ENCODE data around the gene BBS4.
"Not testable (repeated sequence)": the region's sequence is repeated elsewhere in the genome, so short reads cannot be mapped to it uniquely, and the experiment has no call there.

The BBS4 gene

GRCh38 chr15:72685925-72686794 lies at the start of gene BBS4, which contains the start of gene HIGD2B:
TSS of gene BBS4 (plus strand) at chr15:72686207. CDS start at chr15:72686228, 21 bp downstream.
TSS of gene HIGD2B (minus strand) at chr15:72686182. CDS start at chr15:72676374, 9,808 bp downstream.
- peak; percentile 85 for DNase-seq (ENCODE audit: low spot score)

- DNase-seq (ENCODE audit: low spot score) = peak; percentile 78
These were observed 49.3 kb upstream of the BBS4 start for GRCh38 chr15:72636519-72637282.

GRCh38 chr15:72639759-72640483 lies 46.1 kb upstream of the BBS4 start:
- not testable (repeated sequence) for DNase-seq (ENCODE audit: low spot score)

GRCh38 chr15:72642271-72642670 lies 43.7 kb upstream of the BBS4 start:
- not testable (repeated sequence) for DNase-seq (ENCODE audit: low spot score)

GRCh38 chr15:72648631-72649253 lies 37.3 kb upstream of the BBS4 start:
- not testable (repeated sequence) for DNase-seq (ENCODE audit: low spot score)

- not testable (repeated sequence) for DNase-seq (ENCODE audit: low spot score)
These were observed 31.6 kb upstream of the BBS4 start, which contains the start of gene GOLGA6B for GRCh38 chr15:72654397-72654796. TSS of gene GOLGA6B (plus strand) at chr15:72654697. CDS start at chr15:72654738, 41 bp downstream.

- DNase-seq (ENCODE audit: low spot score) = not testable (repeated sequence)
These were observed 30.0 kb upstream of the BBS4 start for GRCh38 chr15:72656014-72656413.

- not testable (repeated sequence) for DNase-seq (ENCODE audit: low spot score)
These were observed 24.9 kb upstream of the BBS4 start for GRCh38 chr15:72661081-72661480.

GRCh38 chr15:72663931-72664330 lies 22.1 kb upstream of the BBS4 start:
- not testable (repeated sequence) for DNase-seq (ENCODE audit: low spot score)

- DNase-seq (ENCODE audit: low spot score) = not testable (repeated sequence)
These were observed 20.3 kb upstream of the BBS4 start for GRCh38 chr15:72665706-72666105.

- DNase-seq (ENCODE audit: low spot score) = not testable (repeated sequence)
These were observed 16.2 kb upstream of the BBS4 start for GRCh38 chr15:72669803-72670202.

GRCh38 chr15:72670656-72671352 lies 15.2 kb upstream of the BBS4 start:
- DNase-seq (ENCODE audit: low spot score) = peak; percentile 30

GRCh38 chr15:72671525-72671924 lies 14.5 kb upstream of the BBS4 start:
- DNase-seq (ENCODE audit: low spot score) = no peak

GRCh38 chr15:72676838-72677237 lies 9.2 kb upstream of the BBS4 start:
- no peak for DNase-seq (ENCODE audit: low spot score)

- DNase-seq (ENCODE audit: low spot score) = no peak
These were observed 5.1 kb upstream of the BBS4 start for GRCh38 chr15:72680931-72681330.

- no peak for DNase-seq (ENCODE audit: low spot score)
These were observed 3.2 kb upstream of the BBS4 start for GRCh38 chr15:72682772-72683171.

- peak; percentile 11 for DNase-seq (ENCODE audit: low spot score)
These were observed 594 bp upstream of the BBS4 start for GRCh38 chr15:72685301-72685924.

- DNase-seq (ENCODE audit: low spot score) = no peak
These were observed 2.7 kb downstream of the BBS4 start for GRCh38 chr15:72688697-72689096.

GRCh38 chr15:72690938-72691337 lies 4.9 kb downstream of the BBS4 start:
- no peak for DNase-seq (ENCODE audit: low spot score)

- no peak for DNase-seq (ENCODE audit: low spot score)
These were observed 12.9 kb downstream of the BBS4 start for GRCh38 chr15:72698938-72699337.
